Stimulated activated CD8-positive, alpha-beta memory T cell treated with anti-CD3 and anti-CD28 coated beads, Interleukin-4, amount 100 ng/mL, for 4 hours (primary cell): ENCODE data around the gene EFHD1.
"Not testable (repeated sequence)": the region's sequence is repeated elsewhere in the genome, so short reads cannot be mapped to it uniquely, and the experiment has no call there.

Experiments
- DNase-seq, 2 donors: peaks; one replicate each; pipeline ENCODE4 v3.0.0-alpha.2; 2020; ENCODE audit warnings: low read depth in 2 of 2, low spot score in 1 of 2

The EFHD1 gene

GRCh38 chr2:232647261-232647660 is 13.9 kb downstream of the EFHD1 start:
- no peak for DNase-seq

GRCh38 chr2:232649033-232649432 is 15.6 kb downstream of the EFHD1 start:
- DNase-seq: no peak

- no peak for DNase-seq
Observed at GRCh38 chr2:232652505-232652851, 19.1 kb downstream of the EFHD1 start.

GRCh38 chr2:232653441-232653840 is 20.0 kb downstream of the EFHD1 start:
- no peak for DNase-seq

- DNase-seq: no peak
Observed at GRCh38 chr2:232655392-232655791, 22.0 kb downstream of the EFHD1 start.

GRCh38 chr2:232658217-232658785 is 24.9 kb downstream of the EFHD1 start:
- no peak for DNase-seq

GRCh38 chr2:232659359-232659758 is 26.0 kb downstream of the EFHD1 start:
- no peak for DNase-seq

GRCh38 chr2:232662486-232663260 is 29.3 kb downstream of the EFHD1 start:
- DNase-seq: no peak

GRCh38 chr2:232666051-232666805 is 32.8 kb downstream of the EFHD1 start:
- no peak for DNase-seq

GRCh38 chr2:232667989-232668583 is 34.7 kb downstream of the EFHD1 start:
- no peak for DNase-seq

GRCh38 chr2:232668805-232669444 is 35.5 kb downstream of the EFHD1 start:
- no peak for DNase-seq

- DNase-seq: no peak
Observed at GRCh38 chr2:232672588-232672987, 39.2 kb downstream of the EFHD1 start.

- DNase-seq: no peak
Observed at GRCh38 chr2:232674491-232674890, 41.1 kb downstream of the EFHD1 start.

- DNase-seq: no peak
Observed at GRCh38 chr2:232675381-232675780, 42.0 kb downstream of the EFHD1 start.

GRCh38 chr2:232680006-232680405 is 46.6 kb downstream of the EFHD1 start:
- no peak for DNase-seq

GRCh38 chr2:232681527-232681926 is 48.1 kb downstream of the EFHD1 start:
- DNase-seq: no peak

- DNase-seq: no peak
Observed at GRCh38 chr2:232683368-232683767, 50.0 kb downstream of the EFHD1 start.

GRCh38 chr2:232685391-232685790 is 52.0 kb downstream of the EFHD1 start:
- DNase-seq: not testable (repeated sequence)

GRCh38 chr2:232687382-232688160 is 54.2 kb downstream of the EFHD1 start:
- DNase-seq: no peak

- DNase-seq: no peak
Observed at GRCh38 chr2:232688201-232688600, 54.8 kb downstream of the EFHD1 start.
